ENCODE results near the gene TMEM86A.

TMEM86A gene

GRCh38 chr11:18748766-18749365, 50.3 kb downstream of the TMEM86A start:
- Histone ChIP-seq H3K4me1 (ENCODE audit: insufficient read depth, low read length, severe bottlenecking) (no peaks in the 10 kb centered on the region), H4K20me1 (ENCODE audit: insufficient read depth, low read length) (no peaks in the 10 kb centered on the region), H3K4me3 (ENCODE audit: low read depth, low read length, poor library complexity, severe bottlenecking) (no peak overlapping the region), H3K36me3 (ENCODE audit: insufficient read depth, low read length) (no peaks in the 10 kb centered on the region), H3K9me3 (ENCODE audit: low read length) (no peaks in the 10 kb centered on the region), H3K27ac (ENCODE audit: low read depth, low read length, poor library complexity, severe bottlenecking) (no peak overlapping the region), H3K27me3 (ENCODE audit: insufficient read depth, low read length) (0 out of 2 replicates have a peak, but pooled peaks cover 4% of the 10 kb centered on the region), H3K9ac (ENCODE audit: low read length) (no peak overlapping the region), H3K79me2 (ENCODE audit: insufficient read depth, low read length) (no peaks in the 10 kb centered on the region), H3K9me2 (ENCODE audit: low read depth, low read length) (no peaks in the 10 kb centered on the region), H3K4me2 (ENCODE audit: low read length) (no peak overlapping the region), H3F3A (ENCODE audit: insufficient read depth, low read length) (no peaks in the 10 kb centered on the region), H2AFZ (ENCODE audit: low read length) (no peak overlapping the region)
- no peak for TF ChIP-seq EZH2 (IDR thresholded peaks at IDR 0.05; ENCODE audit: borderline replicate concordance, low read length)
- TF ChIP-seq CTCF (IDR thresholded peaks at IDR 0.05; ENCODE audit: low read length) = no peak

- Histone ChIP-seq H2AFZ (ENCODE audit: low read length) (no peak overlapping the region), H3K4me2 (ENCODE audit: low read length) (no peak overlapping the region)
Measured at GRCh38 chr11:18749681-18750319, 51.2 kb downstream of the TMEM86A start.

GRCh38 chr11:18750944-18751343, 52.4 kb downstream of the TMEM86A start:
- H3K4me2 ChIP-seq (ENCODE audit: low read length) = no peak overlapping the region
- no peak for TF ChIP-seq EZH2 (IDR thresholded peaks at IDR 0.05; ENCODE audit: borderline replicate concordance, low read length)
- no peak for TF ChIP-seq CTCF (IDR thresholded peaks at IDR 0.05; ENCODE audit: low read length)
- H3K9me3 ChIP-seq (ENCODE audit: low read length) = no peaks in the 10 kb centered on the region
- no peaks in the 10 kb centered on the region for H3K9me2 ChIP-seq (ENCODE audit: low read depth, low read length)
- no peak overlapping the region for H3K27ac ChIP-seq (ENCODE audit: low read depth, low read length, poor library complexity, severe bottlenecking)
- H3K4me3 ChIP-seq (ENCODE audit: low read depth, low read length, poor library complexity, severe bottlenecking) = no peak overlapping the region
- no peaks in the 10 kb centered on the region for H3K79me2 ChIP-seq (ENCODE audit: insufficient read depth, low read length)
- no peaks in the 10 kb centered on the region for H3F3A ChIP-seq (ENCODE audit: insufficient read depth, low read length)
- H2AFZ ChIP-seq (ENCODE audit: low read length) = no peak overlapping the region
- H3K36me3 ChIP-seq (ENCODE audit: insufficient read depth, low read length) = no peaks in the 10 kb centered on the region
- no peaks in the 10 kb centered on the region for H4K20me1 ChIP-seq (ENCODE audit: insufficient read depth, low read length)
- no peaks in the 10 kb centered on the region for H3K27me3 ChIP-seq (ENCODE audit: insufficient read depth, low read length)
- no peak overlapping the region for H3K9ac ChIP-seq (ENCODE audit: low read length)
- H3K4me1 ChIP-seq (ENCODE audit: insufficient read depth, low read length, severe bottlenecking) = no peaks in the 10 kb centered on the region

More at GRCh38 chr11:18749681-18750319, 51.2 kb downstream of the TMEM86A start:
- Histone ChIP-seq H4K20me1 (ENCODE audit: insufficient read depth, low read length) (no peaks in the 10 kb centered on the region), H3F3A (ENCODE audit: insufficient read depth, low read length) (no peaks in the 10 kb centered on the region), H3K79me2 (ENCODE audit: insufficient read depth, low read length) (no peaks in the 10 kb centered on the region), H3K4me1 (ENCODE audit: insufficient read depth, low read length, severe bottlenecking) (no peaks in the 10 kb centered on the region), H3K9me2 (ENCODE audit: low read depth, low read length) (no peaks in the 10 kb centered on the region), H3K9ac (ENCODE audit: low read length) (no peak overlapping the region), H3K27ac (ENCODE audit: low read depth, low read length, poor library complexity, severe bottlenecking) (no peak overlapping the region), H3K27me3 (ENCODE audit: insufficient read depth, low read length) (no peaks in the 10 kb centered on the region), H3K36me3 (ENCODE audit: insufficient read depth, low read length) (no peaks in the 10 kb centered on the region), H3K9me3 (ENCODE audit: low read length) (no peaks in the 10 kb centered on the region), H3K4me3 (ENCODE audit: low read depth, low read length, poor library complexity, severe bottlenecking) (no peak overlapping the region)
- no peak for TF ChIP-seq CTCF (IDR thresholded peaks at IDR 0.05; ENCODE audit: low read length)
- no peak for TF ChIP-seq EZH2 (IDR thresholded peaks at IDR 0.05; ENCODE audit: borderline replicate concordance, low read length)
